ENCODE measurements around the gene NPHP4.

GRCh38 chr1:5968161-5968736 lies 24.0 kb downstream of the NPHP4 start:
- TF ChIP-seq, protein P1, sequence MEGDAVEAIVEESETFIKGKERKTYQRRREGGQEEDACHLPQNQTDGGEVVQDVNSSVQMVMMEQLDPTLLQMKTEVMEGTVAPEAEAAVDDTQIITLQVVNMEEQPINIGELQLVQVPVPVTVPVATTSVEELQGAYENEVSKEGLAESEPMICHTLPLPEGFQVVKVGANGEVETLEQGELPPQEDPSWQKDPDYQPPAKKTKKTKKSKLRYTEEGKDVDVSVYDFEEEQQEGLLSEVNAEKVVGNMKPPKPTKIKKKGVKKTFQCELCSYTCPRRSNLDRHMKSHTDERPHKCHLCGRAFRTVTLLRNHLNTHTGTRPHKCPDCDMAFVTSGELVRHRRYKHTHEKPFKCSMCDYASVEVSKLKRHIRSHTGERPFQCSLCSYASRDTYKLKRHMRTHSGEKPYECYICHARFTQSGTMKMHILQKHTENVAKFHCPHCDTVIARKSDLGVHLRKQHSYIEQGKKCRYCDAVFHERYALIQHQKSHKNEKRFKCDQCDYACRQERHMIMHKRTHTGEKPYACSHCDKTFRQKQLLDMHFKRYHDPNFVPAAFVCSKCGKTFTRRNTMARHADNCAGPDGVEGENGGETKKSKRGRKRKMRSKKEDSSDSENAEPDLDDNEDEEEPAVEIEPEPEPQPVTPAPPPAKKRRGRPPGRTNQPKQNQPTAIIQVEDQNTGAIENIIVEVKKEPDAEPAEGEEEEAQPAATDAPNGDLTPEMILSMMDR (IDR thresholded peaks at IDR 0.05), result no peak
- no peak for TF ChIP-seq FOSL2 (IDR thresholded peaks at IDR 0.05; ENCODE audit: borderline replicate concordance, low read depth)
- TF ChIP-seq, protein P2, sequence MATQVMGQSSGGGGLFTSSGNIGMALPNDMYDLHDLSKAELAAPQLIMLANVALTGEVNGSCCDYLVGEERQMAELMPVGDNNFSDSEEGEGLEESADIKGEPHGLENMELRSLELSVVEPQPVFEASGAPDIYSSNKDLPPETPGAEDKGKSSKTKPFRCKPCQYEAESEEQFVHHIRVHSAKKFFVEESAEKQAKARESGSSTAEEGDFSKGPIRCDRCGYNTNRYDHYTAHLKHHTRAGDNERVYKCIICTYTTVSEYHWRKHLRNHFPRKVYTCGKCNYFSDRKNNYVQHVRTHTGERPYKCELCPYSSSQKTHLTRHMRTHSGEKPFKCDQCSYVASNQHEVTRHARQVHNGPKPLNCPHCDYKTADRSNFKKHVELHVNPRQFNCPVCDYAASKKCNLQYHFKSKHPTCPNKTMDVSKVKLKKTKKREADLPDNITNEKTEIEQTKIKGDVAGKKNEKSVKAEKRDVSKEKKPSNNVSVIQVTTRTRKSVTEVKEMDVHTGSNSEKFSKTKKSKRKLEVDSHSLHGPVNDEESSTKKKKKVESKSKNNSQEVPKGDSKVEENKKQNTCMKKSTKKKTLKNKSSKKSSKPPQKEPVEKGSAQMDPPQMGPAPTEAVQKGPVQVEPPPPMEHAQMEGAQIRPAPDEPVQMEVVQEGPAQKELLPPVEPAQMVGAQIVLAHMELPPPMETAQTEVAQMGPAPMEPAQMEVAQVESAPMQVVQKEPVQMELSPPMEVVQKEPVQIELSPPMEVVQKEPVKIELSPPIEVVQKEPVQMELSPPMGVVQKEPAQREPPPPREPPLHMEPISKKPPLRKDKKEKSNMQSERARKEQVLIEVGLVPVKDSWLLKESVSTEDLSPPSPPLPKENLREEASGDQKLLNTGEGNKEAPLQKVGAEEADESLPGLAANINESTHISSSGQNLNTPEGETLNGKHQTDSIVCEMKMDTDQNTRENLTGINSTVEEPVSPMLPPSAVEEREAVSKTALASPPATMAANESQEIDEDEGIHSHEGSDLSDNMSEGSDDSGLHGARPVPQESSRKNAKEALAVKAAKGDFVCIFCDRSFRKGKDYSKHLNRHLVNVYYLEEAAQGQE (IDR thresholded peaks at IDR 0.05; ENCODE audit: low read depth, low read length), result no peak
- no peak for TF ChIP-seq RAD21 (IDR thresholded peaks at IDR 0.05; ENCODE audit: low read length)
